Stimulated activated CD4-positive, alpha-beta T cell treated with anti-CD3 and anti-CD28 coated beads, Interleukin-4, amount 100 ng/mL, for 4 hours (primary cell): ENCODE measurements around the gene KLHDC9.

ENCODE experiments used
- DNase-seq, 2 experiments: peaks; one replicate each; pipeline ENCODE4 v3.0.0-alpha.2; 2020

The KLHDC9 gene

DNA sequence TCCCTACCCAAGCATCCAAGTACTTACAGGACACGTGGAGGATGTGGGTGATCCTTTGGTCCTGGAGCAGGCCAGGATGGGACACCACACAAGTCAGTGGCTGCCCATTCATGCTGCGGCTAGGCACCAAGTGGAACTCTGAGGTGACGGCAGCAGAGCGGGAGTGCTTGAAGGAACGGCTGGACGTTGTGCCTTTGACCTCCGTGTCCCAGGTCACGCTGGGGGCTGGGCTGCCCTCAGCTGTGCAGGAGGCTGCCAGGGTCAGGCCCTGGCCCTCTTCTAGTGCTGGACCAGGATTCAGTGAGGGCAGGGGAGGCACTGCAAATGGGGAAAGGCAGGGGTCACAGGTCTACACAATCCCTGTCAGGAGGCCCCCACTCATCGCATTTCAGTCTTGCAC lies 20.7 kb upstream of the KLHDC9 start:
- no peak for DNase-seq

- no peak for DNase-seq
Measured at GRCh38 chr1:161079436-161080110, 18.6 kb upstream of the KLHDC9 start.

DNA sequence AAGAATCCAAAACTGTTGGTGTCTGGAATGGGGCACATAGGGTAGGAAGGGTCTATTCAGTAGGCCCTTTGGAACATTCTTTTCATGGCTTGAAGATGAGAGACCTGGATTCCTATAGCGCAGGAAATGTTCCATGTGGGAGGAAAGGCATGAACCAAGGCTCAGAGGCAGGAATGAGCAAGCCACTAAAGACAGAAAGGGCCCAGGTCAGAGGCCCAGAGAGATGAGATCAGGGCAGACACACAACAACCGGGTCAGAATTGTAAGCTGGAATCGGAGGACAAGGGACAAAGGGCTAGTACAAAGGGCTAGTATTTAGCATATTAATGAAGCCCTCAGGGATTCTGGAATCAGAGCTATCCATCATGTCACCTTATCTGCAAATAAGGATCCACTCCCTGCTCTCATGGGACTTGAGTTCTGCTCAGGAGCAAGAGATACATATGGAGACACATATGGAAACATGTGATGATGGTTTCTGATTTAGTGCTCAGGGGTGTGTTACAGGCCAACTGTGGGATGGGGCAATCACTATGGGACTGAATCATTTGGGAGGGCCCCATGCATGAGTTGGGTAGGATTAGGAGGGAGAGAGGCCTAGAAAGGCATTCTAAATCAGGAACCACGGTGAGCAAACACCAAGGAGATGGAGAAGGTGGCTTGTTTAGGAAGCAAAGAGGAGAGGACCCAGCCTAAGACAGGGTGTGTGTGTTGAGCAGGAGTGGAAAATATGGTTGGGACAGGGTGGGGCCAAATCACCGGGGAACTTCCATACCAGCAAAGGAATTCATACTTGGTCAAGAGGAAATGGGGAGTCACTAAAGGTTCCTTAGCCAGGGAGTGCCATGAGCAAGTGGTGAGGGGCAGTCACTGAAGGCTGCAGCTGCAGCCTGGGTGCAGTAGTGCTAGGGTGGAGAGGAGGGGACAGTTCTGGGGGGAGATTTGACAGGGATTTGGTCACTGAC lies 17.4 kb upstream of the KLHDC9 start:
- DNase-seq, result no peak

DNA sequence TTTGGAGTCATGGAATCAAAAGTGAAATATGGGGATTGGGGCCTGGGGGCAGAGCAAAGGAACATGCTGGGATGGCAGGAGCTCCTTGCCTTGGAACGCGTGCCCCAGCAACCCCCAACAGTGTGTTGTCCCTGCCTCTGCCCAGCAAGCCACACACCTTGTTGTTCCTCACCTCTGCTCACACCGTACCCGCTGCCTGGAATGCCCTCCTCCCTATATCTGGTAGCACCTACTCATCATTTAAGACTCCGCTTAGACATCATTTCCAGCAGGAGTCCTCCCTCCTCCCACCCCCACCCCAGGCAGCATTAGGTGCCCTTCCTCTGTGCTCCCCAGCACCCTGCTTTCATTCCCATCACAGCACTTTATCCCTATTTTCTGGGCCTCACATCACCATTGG lies 16.6 kb upstream of the KLHDC9 start:
- no peak for DNase-seq

DNA sequence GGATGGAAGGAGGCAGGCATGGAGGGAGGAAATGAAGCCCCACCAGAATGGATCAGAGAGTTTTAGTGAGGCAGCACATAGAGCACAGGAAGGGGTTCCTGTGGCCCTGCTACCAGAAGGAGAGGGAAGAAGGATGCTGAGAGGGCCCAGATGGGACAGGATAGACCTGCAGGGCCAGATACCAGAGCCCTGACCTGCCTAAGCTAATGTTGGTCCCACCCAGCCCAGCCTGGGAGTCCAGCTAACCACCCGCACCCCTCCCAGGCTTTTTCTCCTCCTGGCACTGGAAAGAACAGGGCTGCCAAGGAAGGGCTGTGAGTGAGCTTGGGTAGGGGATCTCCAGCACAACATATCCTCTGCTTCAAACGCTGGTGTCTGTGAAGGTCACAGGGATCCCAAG lies 15.7 kb upstream of the KLHDC9 start:
- no peak for DNase-seq

GRCh38 chr1:161082996-161083747 lies 15.0 kb upstream of the KLHDC9 start:
- DNase-seq, result no peak

- DNase-seq, result no peak
Measured at GRCh38 chr1:161083748-161084596, 14.2 kb upstream of the KLHDC9 start.

GRCh38 chr1:161084597-161084988 lies 13.6 kb upstream of the KLHDC9 start:
- DNase-seq, result no peak

GRCh38 chr1:161085165-161085564 lies 13.0 kb upstream of the KLHDC9 start:
- no peak for DNase-seq

GRCh38 chr1:161086457-161086856 lies 11.7 kb upstream of the KLHDC9 start:
- no peak for DNase-seq

- no peak for DNase-seq
Measured at GRCh38 chr1:161088587-161089110, 9.5 kb upstream of the KLHDC9 start.

- DNase-seq, result no peak
Measured at GRCh38 chr1:161089251-161089924, 8.8 kb upstream of the KLHDC9 start, which contains the start of gene NECTIN4. Gene NECTIN4, minus strand, starts transcription at chr1:161089558. Its CDS starts 262 bp downstream, at chr1:161089296.

GRCh38 chr1:161089938-161090337 lies 8.2 kb upstream of the KLHDC9 start:
- no peak for DNase-seq

DNA sequence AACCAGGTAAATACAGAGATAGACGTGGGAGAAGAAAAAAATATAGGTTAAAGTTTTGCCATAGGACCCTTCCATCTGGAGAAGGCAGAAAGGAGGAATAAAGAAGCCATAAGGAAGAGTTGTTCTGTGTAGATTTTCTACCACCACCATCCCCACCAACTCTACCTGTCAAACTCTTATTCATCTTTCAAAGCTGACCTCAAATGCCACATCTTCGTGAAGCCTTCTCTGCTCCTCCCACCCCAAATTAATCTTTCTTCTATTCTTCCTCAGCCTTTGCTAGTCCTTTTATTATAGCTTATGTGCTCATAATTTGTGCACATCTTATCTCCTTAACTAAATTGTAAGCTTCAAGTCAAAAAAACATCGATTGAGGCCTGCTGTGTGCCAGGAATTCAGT lies 7.5 kb upstream of the KLHDC9 start:
- no peak for DNase-seq

DNA sequence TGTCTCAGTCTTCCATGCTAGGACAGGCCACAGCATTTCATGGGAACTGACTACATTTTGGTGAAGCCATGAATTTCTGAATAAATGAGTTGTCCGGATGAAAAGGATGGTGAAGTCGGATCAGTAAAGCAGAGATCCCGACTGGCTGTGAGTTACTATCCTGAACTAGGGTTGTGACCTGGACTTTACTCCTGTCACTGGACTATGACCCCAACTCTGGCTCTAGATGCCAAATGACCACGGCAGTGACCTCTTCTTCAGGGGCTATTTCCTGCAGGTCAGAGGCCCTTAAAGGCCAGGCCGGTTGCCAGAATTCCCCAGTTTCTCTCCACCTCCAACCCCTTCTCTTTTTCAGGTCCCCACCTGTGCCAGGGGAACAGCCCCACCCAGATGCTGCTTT lies 7.1 kb upstream of the KLHDC9 start:
- DNase-seq, result no peak

- no peak for DNase-seq
Measured at GRCh38 chr1:161091796-161092507, 6.2 kb upstream of the KLHDC9 start.

- DNase-seq, result peak; percentile 43 to 80
Measured at GRCh38 chr1:161092621-161093028, 5.5 kb upstream of the KLHDC9 start.

DNA sequence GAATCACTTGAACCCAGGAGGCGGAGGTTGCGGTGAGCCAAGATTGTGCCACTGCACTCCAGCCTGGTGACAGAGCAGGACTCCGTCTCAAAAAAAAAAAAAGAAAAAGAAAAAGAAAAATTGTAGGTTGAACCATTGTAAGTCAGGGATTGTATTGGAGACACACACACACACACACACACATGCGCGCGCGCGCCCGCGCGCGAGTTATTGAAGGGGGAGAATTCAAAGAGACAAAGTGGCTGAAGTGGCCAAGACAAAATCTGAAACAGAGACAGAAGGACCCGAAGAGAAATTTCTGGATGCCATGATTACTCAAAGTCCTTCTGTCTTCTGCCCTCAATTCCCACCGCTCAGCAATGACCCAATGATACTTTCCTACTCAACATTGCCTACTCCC lies 3.7 kb upstream of the KLHDC9 start:
- DNase-seq, result no peak

- DNase-seq, result no peak
Measured at GRCh38 chr1:161095230-161095629, 2.9 kb upstream of the KLHDC9 start.

- no peak for DNase-seq
Measured at GRCh38 chr1:161096015-161096414, 2.1 kb upstream of the KLHDC9 start.

GRCh38 chr1:161096530-161096929 lies 1.6 kb upstream of the KLHDC9 start:
- DNase-seq, result no peak
